ENCODE results near the gene UNC5CL. TPM values are rescaled to one million over a fixed set of nuclear protein-coding genes. Genes with fewer than 3 reads are reported as not detected.

The UNC5CL gene
- total RNA-seq, 1 experiment from 2014 or later = 4.5 TPM

DNA sequence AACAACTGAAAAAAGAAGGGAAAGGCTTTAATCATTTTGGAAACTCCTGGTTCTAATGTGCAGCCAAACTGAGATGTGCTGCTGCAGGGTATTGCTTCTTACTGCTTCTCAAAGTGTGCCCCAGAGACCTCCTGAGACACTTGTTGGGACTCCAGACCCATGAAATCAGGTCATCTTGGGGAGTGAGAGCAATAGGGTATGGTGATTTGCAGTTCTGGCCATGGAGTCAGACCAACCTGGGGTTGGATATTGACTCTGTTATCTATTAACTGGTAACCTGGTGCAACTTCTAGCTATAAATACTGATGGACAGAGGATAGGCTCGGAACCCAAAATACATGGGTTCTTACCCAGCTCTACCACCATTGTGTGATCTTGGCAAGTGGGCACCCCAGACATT lies 7.1 kb upstream of the UNC5CL start:
- H3K9me3 Mint-ChIP-seq = no peaks in the 10 kb centered on the region
- DNase-seq (ENCODE audit: low spot score) (no peak), ATAC-seq (no peak)
- ChIA-PET CTCF (interaction anchor here (1.1 to 5.2 kb wide), 3 partner anchors 9 to 18 kb away, joined by 3 to 25 read pairs (median 6); no protein-coding TSS in a partner anchor), POLR2A (no interaction called here)
- H3K27me3 Mint-ChIP-seq (ENCODE audit: low read depth) = no peaks in the 10 kb centered on the region
- no peak for TF ChIP-seq E2F4 (CRISPR knock-in tag; IDR thresholded peaks at IDR 0.05; ENCODE audit: borderline replicate concordance, low read depth)
- no peak for TF ChIP-seq ELF4 (CRISPR knock-in tag; IDR thresholded peaks at IDR 0.05; ENCODE audit: low read depth)
- no peak for TF ChIP-seq TP53 (CRISPR knock-in tag; IDR thresholded peaks at IDR 0.05)
- no peak for TF ChIP-seq EMX1 (CRISPR knock-in tag; IDR thresholded peaks at IDR 0.05)
- TF ChIP-seq, protein P1, sequence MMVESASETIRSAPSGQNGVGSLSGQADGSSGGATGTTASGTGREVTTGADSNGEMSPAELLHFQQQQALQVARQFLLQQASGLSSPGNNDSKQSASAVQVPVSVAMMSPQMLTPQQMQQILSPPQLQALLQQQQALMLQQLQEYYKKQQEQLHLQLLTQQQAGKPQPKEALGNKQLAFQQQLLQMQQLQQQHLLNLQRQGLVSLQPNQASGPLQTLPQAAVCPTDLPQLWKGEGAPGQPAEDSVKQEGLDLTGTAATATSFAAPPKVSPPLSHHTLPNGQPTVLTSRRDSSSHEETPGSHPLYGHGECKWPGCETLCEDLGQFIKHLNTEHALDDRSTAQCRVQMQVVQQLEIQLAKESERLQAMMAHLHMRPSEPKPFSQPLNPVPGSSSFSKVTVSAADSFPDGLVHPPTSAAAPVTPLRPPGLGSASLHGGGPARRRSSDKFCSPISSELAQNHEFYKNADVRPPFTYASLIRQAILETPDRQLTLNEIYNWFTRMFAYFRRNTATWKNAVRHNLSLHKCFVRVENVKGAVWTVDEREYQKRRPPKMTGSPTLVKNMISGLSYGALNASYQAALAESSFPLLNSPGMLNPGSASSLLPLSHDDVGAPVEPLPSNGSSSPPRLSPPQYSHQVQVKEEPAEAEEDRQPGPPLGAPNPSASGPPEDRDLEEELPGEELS (CRISPR knock-in tag; IDR thresholded peaks at IDR 0.05) = no peak
- no peak for TF ChIP-seq IRF2 (CRISPR knock-in tag; IDR thresholded peaks at IDR 0.05; ENCODE audit: borderline replicate concordance, low read depth)
- no peak for TF ChIP-seq ZNF396 (CRISPR knock-in tag; IDR thresholded peaks at IDR 0.05; ENCODE audit: borderline replicate concordance)
- no peak for TF ChIP-seq ZNF416 (CRISPR knock-in tag; IDR thresholded peaks at IDR 0.05)
- no peak for TF ChIP-seq ZNF423 (CRISPR knock-in tag; IDR thresholded peaks at IDR 0.05)
- no peak for TF ChIP-seq ZMAT4 (CRISPR knock-in tag; IDR thresholded peaks at IDR 0.05)
- TF ChIP-seq PRRX2 (CRISPR knock-in tag; IDR thresholded peaks at IDR 0.05) = no peak
- no peak for TF ChIP-seq ATF6 (CRISPR knock-in tag; IDR thresholded peaks at IDR 0.05)
- no peak for TF ChIP-seq CREM (CRISPR knock-in tag; IDR thresholded peaks at IDR 0.05)
- TF ChIP-seq USF1 (CRISPR knock-in tag; IDR thresholded peaks at IDR 0.05) = no peak
- TF ChIP-seq CBFB (CRISPR knock-in tag; IDR thresholded peaks at IDR 0.05; ENCODE audit: low read depth) = no peak
- TF ChIP-seq, protein P2, sequence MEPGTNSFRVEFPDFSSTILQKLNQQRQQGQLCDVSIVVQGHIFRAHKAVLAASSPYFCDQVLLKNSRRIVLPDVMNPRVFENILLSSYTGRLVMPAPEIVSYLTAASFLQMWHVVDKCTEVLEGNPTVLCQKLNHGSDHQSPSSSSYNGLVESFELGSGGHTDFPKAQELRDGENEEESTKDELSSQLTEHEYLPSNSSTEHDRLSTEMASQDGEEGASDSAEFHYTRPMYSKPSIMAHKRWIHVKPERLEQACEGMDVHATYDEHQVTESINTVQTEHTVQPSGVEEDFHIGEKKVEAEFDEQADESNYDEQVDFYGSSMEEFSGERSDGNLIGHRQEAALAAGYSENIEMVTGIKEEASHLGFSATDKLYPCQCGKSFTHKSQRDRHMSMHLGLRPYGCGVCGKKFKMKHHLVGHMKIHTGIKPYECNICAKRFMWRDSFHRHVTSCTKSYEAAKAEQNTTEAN (CRISPR knock-in tag; IDR thresholded peaks at IDR 0.05) = no peak
- TF ChIP-seq ZNF532 (CRISPR knock-in tag; IDR thresholded peaks at IDR 0.05; ENCODE audit: borderline replicate concordance) = no peak
- H3K36me3 Mint-ChIP-seq = no peaks in the 10 kb centered on the region
- H3K4me3 Mint-ChIP-seq = no peak overlapping the region
- H3K4me1 Mint-ChIP-seq = peaks cover 8% of the 10 kb centered on the region
- H3K27ac Mint-ChIP-seq = no peak overlapping the region

Measured in WTC11 (cell line).